Measurements from ENCODE around the gene TLE1. TPM values are rescaled to one million over a fixed set of nuclear protein-coding genes. Genes with fewer than 3 reads are reported as not detected.
A peak's percentile ranks its signal among the peaks of the same experiment; 100 is the strongest.

The TLE1 gene
- total and polyA plus RNA-seq, 2 of the 4 experiments (the other 2 are of a cell fraction) = 36.0 to 51.0 TPM

DNA sequence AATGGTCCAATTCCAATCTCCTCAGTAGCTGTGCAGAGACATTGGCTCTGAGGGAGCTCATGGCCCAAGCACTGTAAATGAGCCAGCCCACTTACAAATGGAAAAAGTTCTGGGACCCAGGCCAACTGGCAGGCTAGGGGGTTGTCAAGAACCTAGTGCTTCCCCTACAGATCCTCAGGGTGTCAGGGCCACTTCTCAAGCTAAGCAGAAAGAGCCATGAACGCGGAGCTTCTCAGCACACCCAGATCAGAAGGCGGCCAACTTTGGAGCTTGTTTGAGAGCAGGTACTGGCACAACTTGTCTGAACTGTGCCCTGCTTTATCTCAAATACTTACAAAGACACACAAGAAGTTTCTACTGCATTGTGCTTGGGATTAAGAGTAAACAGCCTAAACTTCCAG is 17.5 kb downstream of the TLE1 start:
- BruUV-seq (replicated peaks) = no TSS peak
- Histone ChIP-seq H3K36me3 (ENCODE audit: control insufficient read depth, insufficient read depth, low read length) (peaks cover 25% of the 10 kb centered on the region), H3K18ac (ENCODE audit: low read depth, low read length) (no peak overlapping the region), H3K4ac (ENCODE audit: low read depth, low read length) (no peak overlapping the region), H4K8ac (ENCODE audit: low read depth in 2 of 2, low read length in 2 of 2) (no peak overlapping the region), H3K4me1 (ENCODE audit: control insufficient read depth, insufficient read depth, low read length) (peaks cover 8% of the 10 kb centered on the region; the same call in 1 of the 2 replicates), H3K56ac (ENCODE audit: extremely low read depth, insufficient read depth, low read length) (no peak overlapping the region), H3K23ac (ENCODE audit: low read depth, low read length) (no peak overlapping the region), H2BK5ac (ENCODE audit: low read depth, low read length, poor library complexity, severe bottlenecking) (no peak overlapping the region), H2AFZ (replicated peaks; ENCODE audit: low read length, poor library complexity) (no peak overlapping the region), H3K4me2 (ENCODE audit: low read depth, low read length) (no peak overlapping the region), H4K5ac (ENCODE audit: low read depth, low read length) (no peak overlapping the region), H3K27ac (ENCODE audit: insufficient read depth, low read length) (no peak overlapping the region), H2BK20ac (ENCODE audit: low read depth, low read length) (no peak overlapping the region), H3K79me1 (ENCODE audit: low read depth in 1 of 2, low read length in 2 of 2) (peaks cover 25 to 73% of the 10 kb centered on the region in 2 experiments), H2AK9ac (replicated peaks; ENCODE audit: low read depth, low read length, poor library complexity) (no peak overlapping the region), H3K9me1 (ENCODE audit: insufficient read depth, low read length) (peaks cover 2% of the 10 kb centered on the region; the same call in 1 of the 2 replicates), H4K20me1 (ENCODE audit: insufficient read depth, low read length) (peaks cover 4% of the 10 kb centered on the region; the same call in 1 of the 2 replicates), H3K9me3 (ENCODE audit: control insufficient read depth, insufficient read depth, low read length) (no peaks in the 10 kb centered on the region), H2BK15ac (ENCODE audit: low read depth, low read length) (no peak overlapping the region), H3K9ac (ENCODE audit: low read depth, low read length) (no peak overlapping the region), H3K14ac (replicated peaks; ENCODE audit: low read depth, low read length) (no peak overlapping the region), H3K27me3 (ENCODE audit: control insufficient read depth, insufficient read depth, low read length) (no peaks in the 10 kb centered on the region), H2AK5ac (ENCODE audit: low read depth, low read length) (no peak overlapping the region), H4K91ac (ENCODE audit: insufficient read depth, low read depth, low read length) (no peak overlapping the region), H2BK120ac (ENCODE audit: low read depth, low read length) (no peak overlapping the region), H3K4me3 (ENCODE audit: insufficient read depth, low read depth, low read length) (no peak overlapping the region)
- ATAC-seq (ENCODE audit: low read depth) (peak; percentile 67), DNase-seq (peak; percentile 70)
- WGBS, 2 experiments (ENCODE audit: extremely low coverage in 2 of 2, insufficient read length in 1 of 2) = no CpG with 5 or more reads among the region's 3 CpGs
- no peak for TF ChIP-seq RCOR1 (IDR thresholded peaks at IDR 0.05; ENCODE audit: insufficient replicate concordance, low read length)
- no peak for TF ChIP-seq MXI1 (IDR thresholded peaks at IDR 0.05; ENCODE audit: borderline replicate concordance, low read depth, low read length)
- TF ChIP-seq CEBPB (IDR thresholded peaks at IDR 0.05; ENCODE audit: low read depth, low read length) = no peak
- no peak for TF ChIP-seq RFX5 (IDR thresholded peaks at IDR 0.05; ENCODE audit: low read depth, low read length)
- no peak for TF ChIP-seq CHD1 (IDR thresholded peaks at IDR 0.05; ENCODE audit: low read depth, low read length)
- TF ChIP-seq, protein P1, sequence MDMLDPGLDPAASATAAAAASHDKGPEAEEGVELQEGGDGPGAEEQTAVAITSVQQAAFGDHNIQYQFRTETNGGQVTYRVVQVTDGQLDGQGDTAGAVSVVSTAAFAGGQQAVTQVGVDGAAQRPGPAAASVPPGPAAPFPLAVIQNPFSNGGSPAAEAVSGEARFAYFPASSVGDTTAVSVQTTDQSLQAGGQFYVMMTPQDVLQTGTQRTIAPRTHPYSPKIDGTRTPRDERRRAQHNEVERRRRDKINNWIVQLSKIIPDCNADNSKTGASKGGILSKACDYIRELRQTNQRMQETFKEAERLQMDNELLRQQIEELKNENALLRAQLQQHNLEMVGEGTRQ (IDR thresholded peaks at IDR 0.05; ENCODE audit: low read depth, low read length) = no peak
- no peak for TF ChIP-seq RAD21 (IDR thresholded peaks at IDR 0.05; ENCODE audit: low read length)
- TF ChIP-seq SMC3 (IDR thresholded peaks at IDR 0.05; ENCODE audit: low read depth, low read length) = no peak
- no peak for TF ChIP-seq MAFK (IDR thresholded peaks at IDR 0.05; ENCODE audit: low read depth, low read length)
- TF ChIP-seq MAZ (IDR thresholded peaks at IDR 0.05; ENCODE audit: borderline replicate concordance, low read depth, low read length) = no peak
- no peak for TF ChIP-seq FOS (IDR thresholded peaks at IDR 0.05; ENCODE audit: low read depth, low read length)
- TF ChIP-seq BHLHE40 (IDR thresholded peaks at IDR 0.05; ENCODE audit: low read depth, low read length) = no peak
- TF ChIP-seq, protein P2, sequence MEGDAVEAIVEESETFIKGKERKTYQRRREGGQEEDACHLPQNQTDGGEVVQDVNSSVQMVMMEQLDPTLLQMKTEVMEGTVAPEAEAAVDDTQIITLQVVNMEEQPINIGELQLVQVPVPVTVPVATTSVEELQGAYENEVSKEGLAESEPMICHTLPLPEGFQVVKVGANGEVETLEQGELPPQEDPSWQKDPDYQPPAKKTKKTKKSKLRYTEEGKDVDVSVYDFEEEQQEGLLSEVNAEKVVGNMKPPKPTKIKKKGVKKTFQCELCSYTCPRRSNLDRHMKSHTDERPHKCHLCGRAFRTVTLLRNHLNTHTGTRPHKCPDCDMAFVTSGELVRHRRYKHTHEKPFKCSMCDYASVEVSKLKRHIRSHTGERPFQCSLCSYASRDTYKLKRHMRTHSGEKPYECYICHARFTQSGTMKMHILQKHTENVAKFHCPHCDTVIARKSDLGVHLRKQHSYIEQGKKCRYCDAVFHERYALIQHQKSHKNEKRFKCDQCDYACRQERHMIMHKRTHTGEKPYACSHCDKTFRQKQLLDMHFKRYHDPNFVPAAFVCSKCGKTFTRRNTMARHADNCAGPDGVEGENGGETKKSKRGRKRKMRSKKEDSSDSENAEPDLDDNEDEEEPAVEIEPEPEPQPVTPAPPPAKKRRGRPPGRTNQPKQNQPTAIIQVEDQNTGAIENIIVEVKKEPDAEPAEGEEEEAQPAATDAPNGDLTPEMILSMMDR (conservative IDR thresholded peaks at IDR 0.05; ENCODE audit: low read depth, low read length) = no peak
- intact Hi-C loops (cut with micrococcal nuclease) = no loop called here
- CTCF ChIA-PET = no interaction called here
- POLR2A ChIA-PET (ENCODE audit: unreplicated experiment) = no interaction called here
- dilution Hi-C loops (cut with HindIII; ENCODE audit: low sequenced_read_pairs, unreplicated experiment) = no loop called here
- in situ Hi-C loops (cut with MboI; ENCODE audit: low sequenced_read_pairs) = no loop called here

Measured in IMR-90 (cell line).